HL-60 (cell line): Measurements from ENCODE around the gene FERMT3.

Experiments
- DNase-seq, 2 experiments: peaks; one replicate each; pipeline ENCODE4 v3.0.0-alpha.2; 2010 to 2020; ENCODE audit warnings: low read depth in 1 of 2, low spot score in 1 of 2
- H3K27ac ChIP-seq: fragments of 250-450 bp; sonication (Bioruptor Pico); replicated peaks from 2 replicates; pipeline ENCODE4 v1.5.1; 2020; ENCODE audit warnings: mild to moderate bottlenecking, moderate library complexity
- H3K27me3 ChIP-seq: fragments of 250-450 bp; sonication (Bioruptor Pico); 2 replicates; pipeline ENCODE4 v1.5.1; 2021; ENCODE audit warnings: mild to moderate bottlenecking, moderate library complexity; ENCODE audit not compliant: insufficient read depth, poor library complexity, severe bottlenecking
- H3K4me3 ChIP-seq: replicated peaks from 2 replicates; pipeline ENCODE4 v1.5.1; 2011; ENCODE audit warnings: mild to moderate bottlenecking, control low read depth, low read length; ENCODE audit not compliant: insufficient read depth
- GABPA ChIP-seq: IDR thresholded peaks from 2 replicates; pipeline ENCODE4 v1.6.1; 2012; ENCODE audit warnings: low read depth
- POLR2AphosphoS5 ChIP-seq: IDR thresholded peaks from 2 replicates; pipeline ENCODE4 v1.6.1; 2012; ENCODE audit warnings: low read depth
- SPI1 ChIP-seq: IDR thresholded peaks from 2 replicates; pipeline ENCODE4 v1.6.1; 2012; ENCODE audit warnings: low read depth, mild to moderate bottlenecking, borderline replicate concordance
- TF ChIP-seq, protein P1 (sequence below): IDR thresholded peaks from one replicate; pipeline ENCODE4 v1.5.1; 2011; ENCODE audit warnings: low read length, control low read depth, inconsistent platforms; ENCODE audit not compliant: insufficient read depth
- TF ChIP-seq, protein P2 (sequence below): IDR thresholded peaks from 2 replicates; pipeline ENCODE4 v1.6.1; 2012; ENCODE audit warnings: low read depth; ENCODE audit not compliant: insufficient replicate concordance

The FERMT3 gene

DNA sequence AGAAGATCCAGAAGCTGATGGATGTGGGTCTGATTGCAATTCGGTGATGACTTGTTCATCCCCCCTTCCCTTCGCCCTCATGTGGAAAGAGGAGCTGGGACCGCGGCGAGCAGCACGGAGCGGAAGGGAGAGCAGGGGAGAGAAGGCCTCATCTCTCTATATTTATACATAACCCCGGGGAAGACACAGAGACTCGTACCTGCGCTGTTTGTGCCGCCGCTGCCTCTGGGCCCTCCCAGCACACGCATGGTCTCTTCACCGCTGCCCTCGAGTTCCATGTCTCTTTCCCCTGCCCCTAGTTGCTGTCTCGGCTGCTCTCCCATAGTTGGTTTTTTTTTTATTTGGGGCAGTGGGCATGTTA lies 2.5 kb upstream of the FERMT3 start:
- no peak for DNase-seq
- Histone ChIP-seq H3K4me3 (no peak overlapping the region), H3K27ac (no peak overlapping the region), H3K27me3 (no peaks in the 10 kb centered on the region)
- TF ChIP-seq, protein P1, sequence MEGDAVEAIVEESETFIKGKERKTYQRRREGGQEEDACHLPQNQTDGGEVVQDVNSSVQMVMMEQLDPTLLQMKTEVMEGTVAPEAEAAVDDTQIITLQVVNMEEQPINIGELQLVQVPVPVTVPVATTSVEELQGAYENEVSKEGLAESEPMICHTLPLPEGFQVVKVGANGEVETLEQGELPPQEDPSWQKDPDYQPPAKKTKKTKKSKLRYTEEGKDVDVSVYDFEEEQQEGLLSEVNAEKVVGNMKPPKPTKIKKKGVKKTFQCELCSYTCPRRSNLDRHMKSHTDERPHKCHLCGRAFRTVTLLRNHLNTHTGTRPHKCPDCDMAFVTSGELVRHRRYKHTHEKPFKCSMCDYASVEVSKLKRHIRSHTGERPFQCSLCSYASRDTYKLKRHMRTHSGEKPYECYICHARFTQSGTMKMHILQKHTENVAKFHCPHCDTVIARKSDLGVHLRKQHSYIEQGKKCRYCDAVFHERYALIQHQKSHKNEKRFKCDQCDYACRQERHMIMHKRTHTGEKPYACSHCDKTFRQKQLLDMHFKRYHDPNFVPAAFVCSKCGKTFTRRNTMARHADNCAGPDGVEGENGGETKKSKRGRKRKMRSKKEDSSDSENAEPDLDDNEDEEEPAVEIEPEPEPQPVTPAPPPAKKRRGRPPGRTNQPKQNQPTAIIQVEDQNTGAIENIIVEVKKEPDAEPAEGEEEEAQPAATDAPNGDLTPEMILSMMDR, result no peak
- no peak for TF ChIP-seq GABPA
- no peak for TF ChIP-seq POLR2AphosphoS5
- no peak for TF ChIP-seq SPI1
- TF ChIP-seq, protein P2, sequence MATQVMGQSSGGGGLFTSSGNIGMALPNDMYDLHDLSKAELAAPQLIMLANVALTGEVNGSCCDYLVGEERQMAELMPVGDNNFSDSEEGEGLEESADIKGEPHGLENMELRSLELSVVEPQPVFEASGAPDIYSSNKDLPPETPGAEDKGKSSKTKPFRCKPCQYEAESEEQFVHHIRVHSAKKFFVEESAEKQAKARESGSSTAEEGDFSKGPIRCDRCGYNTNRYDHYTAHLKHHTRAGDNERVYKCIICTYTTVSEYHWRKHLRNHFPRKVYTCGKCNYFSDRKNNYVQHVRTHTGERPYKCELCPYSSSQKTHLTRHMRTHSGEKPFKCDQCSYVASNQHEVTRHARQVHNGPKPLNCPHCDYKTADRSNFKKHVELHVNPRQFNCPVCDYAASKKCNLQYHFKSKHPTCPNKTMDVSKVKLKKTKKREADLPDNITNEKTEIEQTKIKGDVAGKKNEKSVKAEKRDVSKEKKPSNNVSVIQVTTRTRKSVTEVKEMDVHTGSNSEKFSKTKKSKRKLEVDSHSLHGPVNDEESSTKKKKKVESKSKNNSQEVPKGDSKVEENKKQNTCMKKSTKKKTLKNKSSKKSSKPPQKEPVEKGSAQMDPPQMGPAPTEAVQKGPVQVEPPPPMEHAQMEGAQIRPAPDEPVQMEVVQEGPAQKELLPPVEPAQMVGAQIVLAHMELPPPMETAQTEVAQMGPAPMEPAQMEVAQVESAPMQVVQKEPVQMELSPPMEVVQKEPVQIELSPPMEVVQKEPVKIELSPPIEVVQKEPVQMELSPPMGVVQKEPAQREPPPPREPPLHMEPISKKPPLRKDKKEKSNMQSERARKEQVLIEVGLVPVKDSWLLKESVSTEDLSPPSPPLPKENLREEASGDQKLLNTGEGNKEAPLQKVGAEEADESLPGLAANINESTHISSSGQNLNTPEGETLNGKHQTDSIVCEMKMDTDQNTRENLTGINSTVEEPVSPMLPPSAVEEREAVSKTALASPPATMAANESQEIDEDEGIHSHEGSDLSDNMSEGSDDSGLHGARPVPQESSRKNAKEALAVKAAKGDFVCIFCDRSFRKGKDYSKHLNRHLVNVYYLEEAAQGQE, result no peak

DNA sequence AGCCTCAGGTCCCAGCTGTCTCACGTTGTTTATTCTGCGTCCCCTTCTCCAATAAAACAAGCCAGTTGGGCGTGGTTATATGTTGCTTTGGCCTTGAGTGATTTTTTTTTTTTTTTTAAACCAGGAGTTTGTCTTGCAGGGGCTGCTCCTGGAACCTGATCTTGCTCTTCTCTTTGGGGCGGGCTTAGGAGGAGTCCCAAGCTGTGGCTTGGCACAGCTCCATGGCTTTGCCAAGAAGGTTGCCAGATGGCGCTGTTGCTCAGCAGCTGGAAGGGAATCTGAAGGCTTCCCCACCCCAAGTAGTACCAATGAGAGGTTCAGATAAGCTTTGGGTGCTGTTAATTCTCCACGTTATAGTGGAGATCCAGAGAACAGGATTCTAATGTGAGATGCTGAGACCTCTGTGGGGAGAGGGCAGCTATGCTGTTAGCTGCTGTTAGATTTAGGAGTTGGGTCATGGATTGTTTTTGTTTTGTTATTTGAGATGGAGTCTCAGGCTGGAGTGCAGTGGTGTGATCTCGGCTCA lies 2.0 kb upstream of the FERMT3 start:
- TF ChIP-seq POLR2AphosphoS5 (peak; percentile 93), GABPA (no peak), SPI1 (peak; percentile 4; the same call in 1 of the 2 replicates)
- TF ChIP-seq, protein P1, result peak; percentile 86
- TF ChIP-seq, protein P2, result no peak
- Histone ChIP-seq H3K4me3 (no peak overlapping the region), H3K27me3 (no peaks in the 10 kb centered on the region), H3K27ac (peak overlapping the region; percentile 89)
- DNase-seq, result peak; percentile 84 to 94

DNA sequence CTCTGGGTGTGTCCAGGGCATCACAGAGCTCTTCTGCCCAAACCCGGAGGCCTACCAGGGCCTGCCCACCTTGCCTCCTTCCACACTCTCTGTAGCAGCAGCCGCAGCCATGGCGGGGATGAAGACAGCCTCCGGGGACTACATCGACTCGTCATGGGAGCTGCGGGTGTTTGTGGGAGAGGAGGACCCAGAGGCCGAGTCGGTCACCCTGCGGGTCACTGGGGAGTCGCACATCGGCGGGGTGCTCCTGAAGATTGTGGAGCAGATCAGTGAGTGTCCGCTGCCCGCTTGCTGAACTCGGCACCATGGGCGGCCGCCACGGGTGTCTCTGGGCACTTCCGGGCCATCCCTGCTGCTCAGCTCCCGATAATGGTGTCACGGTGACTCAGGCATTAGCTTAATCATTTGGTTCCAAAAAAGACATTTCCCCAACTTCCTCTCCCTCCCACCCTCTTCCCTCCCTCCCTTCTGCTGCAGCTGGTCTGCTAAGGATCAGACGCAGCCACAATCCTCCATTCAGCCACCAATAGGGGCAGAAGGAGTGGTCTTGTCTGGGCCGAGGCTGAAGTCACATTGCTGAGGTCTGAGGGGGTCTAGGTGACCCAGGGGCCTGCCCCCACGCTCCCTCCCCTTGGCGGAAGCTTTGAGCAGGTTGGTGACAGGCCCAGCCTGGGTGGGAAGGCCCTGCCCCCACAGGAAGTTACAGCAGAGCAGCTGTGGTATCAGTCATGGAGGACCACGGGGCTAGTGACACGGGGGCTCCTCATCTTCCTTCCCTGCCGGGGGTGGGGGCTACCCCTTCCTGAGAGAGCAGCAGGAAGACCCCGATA lies 950 bp downstream of the FERMT3 start:
- DNase-seq, result peak; percentile 85 to 90
- H3K27ac ChIP-seq, result peak overlapping the region; percentile 89
- H3K4me3 ChIP-seq, result peak overlapping the region; percentile 87
- TF ChIP-seq, protein P2, result no peak
- peak; percentile 85 for TF ChIP-seq SPI1
- peak; percentile 56 for TF ChIP-seq GABPA
- TF ChIP-seq POLR2AphosphoS5, result no peak; the same call in none of the 2 replicates
- no peaks in the 10 kb centered on the region for H3K27me3 ChIP-seq
